ENCODE measurements around the gene NCAM1.

DNA sequence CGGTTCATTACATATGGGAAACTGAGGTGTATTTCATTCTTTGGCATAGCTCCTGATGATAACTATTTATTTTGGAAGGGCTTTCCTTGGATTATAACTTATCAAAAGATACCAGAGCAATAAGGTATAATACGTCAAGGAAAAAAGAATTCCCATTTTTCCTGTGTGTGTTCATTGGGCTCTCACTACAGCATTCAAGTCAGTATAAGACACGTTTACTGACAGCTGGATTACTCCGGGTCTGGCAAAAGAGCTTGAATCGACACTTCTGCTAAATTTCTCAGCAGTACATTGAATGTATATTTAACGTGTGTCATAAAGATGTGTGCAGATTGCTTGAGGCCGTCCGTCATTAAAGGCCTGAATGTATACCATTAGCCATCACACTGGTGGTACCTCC lies 163.4 kb downstream of the NCAM1 start:
- TF ChIP-seq, protein P1, sequence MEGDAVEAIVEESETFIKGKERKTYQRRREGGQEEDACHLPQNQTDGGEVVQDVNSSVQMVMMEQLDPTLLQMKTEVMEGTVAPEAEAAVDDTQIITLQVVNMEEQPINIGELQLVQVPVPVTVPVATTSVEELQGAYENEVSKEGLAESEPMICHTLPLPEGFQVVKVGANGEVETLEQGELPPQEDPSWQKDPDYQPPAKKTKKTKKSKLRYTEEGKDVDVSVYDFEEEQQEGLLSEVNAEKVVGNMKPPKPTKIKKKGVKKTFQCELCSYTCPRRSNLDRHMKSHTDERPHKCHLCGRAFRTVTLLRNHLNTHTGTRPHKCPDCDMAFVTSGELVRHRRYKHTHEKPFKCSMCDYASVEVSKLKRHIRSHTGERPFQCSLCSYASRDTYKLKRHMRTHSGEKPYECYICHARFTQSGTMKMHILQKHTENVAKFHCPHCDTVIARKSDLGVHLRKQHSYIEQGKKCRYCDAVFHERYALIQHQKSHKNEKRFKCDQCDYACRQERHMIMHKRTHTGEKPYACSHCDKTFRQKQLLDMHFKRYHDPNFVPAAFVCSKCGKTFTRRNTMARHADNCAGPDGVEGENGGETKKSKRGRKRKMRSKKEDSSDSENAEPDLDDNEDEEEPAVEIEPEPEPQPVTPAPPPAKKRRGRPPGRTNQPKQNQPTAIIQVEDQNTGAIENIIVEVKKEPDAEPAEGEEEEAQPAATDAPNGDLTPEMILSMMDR (IDR thresholded peaks at IDR 0.05), result no peak
- no peak for TF ChIP-seq POLR2A (IDR thresholded peaks at IDR 0.05)

All from sigmoid colon (tissue), 3 donors.